Erythroblast (primary cell): ENCODE data around the gene FKRP.

Experiments
- GATA1 ChIP-seq: IDR thresholded peaks from 2 replicates; pipeline ENCODE4 v1.6.1; 2011; ENCODE audit warnings: low read depth, mild to moderate bottlenecking, control low read depth, low read length, moderate library complexity
- POLR2A ChIP-seq: IDR thresholded peaks from 2 replicates; pipeline ENCODE4 v1.6.1; 2011; ENCODE audit warnings: mild to moderate bottlenecking, low read length

DNA sequence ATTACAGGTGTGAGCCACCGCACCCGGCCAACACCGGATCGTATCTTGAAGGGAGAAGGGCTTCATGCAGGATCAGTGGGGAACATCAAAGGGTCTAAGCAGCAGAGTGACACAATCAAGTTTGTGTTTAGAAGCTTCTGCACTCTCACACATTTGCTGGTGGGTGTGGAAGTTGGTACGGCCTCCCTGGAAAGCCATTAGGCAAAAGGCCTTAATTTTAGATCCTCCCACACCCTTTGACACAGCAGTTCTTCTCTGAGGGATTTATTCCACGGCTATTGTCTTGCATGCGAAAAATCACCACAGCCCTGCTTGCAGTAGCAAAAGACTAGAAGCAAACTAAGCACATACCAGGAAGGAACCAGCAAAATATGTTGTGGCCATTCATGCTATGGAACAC lies 60.8 kb downstream of the FKRP start:
- TF ChIP-seq POLR2A = no peak
- TF ChIP-seq GATA1 = no peak
